ENCODE data around the gene KREMEN1.
"Not testable (repeated sequence)": the region's sequence is repeated elsewhere in the genome, so short reads cannot be mapped to it uniquely, and the experiment has no call there.

KREMEN1 gene

GRCh38 chr22:29078036-29078868, 5.4 kb downstream of the KREMEN1 start:
- DNase-seq (ENCODE audit: low read depth), result no peak

GRCh38 chr22:29078869-29079207, 6.0 kb downstream of the KREMEN1 start:
- DNase-seq (ENCODE audit: low read depth), result no peak

GRCh38 chr22:29079218-29079901, 6.5 kb downstream of the KREMEN1 start:
- no peak for DNase-seq (ENCODE audit: low read depth)

- DNase-seq (ENCODE audit: low read depth), result peak; percentile 47
Measured at GRCh38 chr22:29080106-29080975, 7.5 kb downstream of the KREMEN1 start.

- no peak for DNase-seq (ENCODE audit: low read depth)
Measured at GRCh38 chr22:29081517-29082236, 8.8 kb downstream of the KREMEN1 start.

GRCh38 chr22:29082826-29083545, 10.2 kb downstream of the KREMEN1 start:
- DNase-seq (ENCODE audit: low read depth), result no peak

GRCh38 chr22:29083576-29083932, 10.7 kb downstream of the KREMEN1 start:
- not testable (repeated sequence) for DNase-seq (ENCODE audit: low read depth)

GRCh38 chr22:29083933-29084591, 11.2 kb downstream of the KREMEN1 start:
- peak; percentile 71 for DNase-seq (ENCODE audit: low read depth)

- DNase-seq (ENCODE audit: low read depth), result no peak
Measured at GRCh38 chr22:29087012-29087411, 14.2 kb downstream of the KREMEN1 start.

GRCh38 chr22:29088809-29089208, 16.0 kb downstream of the KREMEN1 start:
- no peak for DNase-seq (ENCODE audit: low read depth)

GRCh38 chr22:29089507-29089906, 16.7 kb downstream of the KREMEN1 start:
- no peak for DNase-seq (ENCODE audit: low read depth)

- DNase-seq (ENCODE audit: low read depth), result no peak
Measured at GRCh38 chr22:29090039-29090438, 17.2 kb downstream of the KREMEN1 start.

- DNase-seq (ENCODE audit: low read depth), result no peak
Measured at GRCh38 chr22:29092243-29092642, 19.4 kb downstream of the KREMEN1 start.

- DNase-seq (ENCODE audit: low read depth), result no peak
Measured at GRCh38 chr22:29093030-29093429, 20.2 kb downstream of the KREMEN1 start.

GRCh38 chr22:29093501-29094300, 20.9 kb downstream of the KREMEN1 start:
- peak; percentile 39 for DNase-seq (ENCODE audit: low read depth)

- no peak for DNase-seq (ENCODE audit: low read depth)
Measured at GRCh38 chr22:29095459-29095858, 22.6 kb downstream of the KREMEN1 start.

- DNase-seq (ENCODE audit: low read depth), result no peak
Measured at GRCh38 chr22:29096736-29097669, 24.2 kb downstream of the KREMEN1 start.

- DNase-seq (ENCODE audit: low read depth), result no peak
Measured at GRCh38 chr22:29098296-29098695, 25.5 kb downstream of the KREMEN1 start.

GRCh38 chr22:29102300-29102699, 29.5 kb downstream of the KREMEN1 start:
- no peak for DNase-seq (ENCODE audit: low read depth)
